ENCODE results near the gene UBE2E2.
A peak's percentile ranks its signal among the peaks of the same experiment; 100 is the strongest.

The UBE2E2 gene

GRCh38 chr3:23199649-23200048 is 3.5 kb upstream of the UBE2E2 start:
- TF ChIP-seq YY1 (IDR thresholded peaks at IDR 0.05; ENCODE audit: low read depth) (no peak), REST (IDR thresholded peaks at IDR 0.05; ENCODE audit: low read depth) (no peak), FOXM1 (IDR thresholded peaks at IDR 0.05; ENCODE audit: borderline replicate concordance, low read depth) (no peak), TCF12 (IDR thresholded peaks at IDR 0.05; ENCODE audit: low read depth) (no peak), ZBTB7A (IDR thresholded peaks at IDR 0.05; ENCODE audit: low read depth) (no peak), RAD21 (IDR thresholded peaks at IDR 0.05; ENCODE audit: low read depth) (no peak), EP300 (IDR thresholded peaks at IDR 0.05; ENCODE audit: borderline replicate concordance) (no peak), CEBPB (IDR thresholded peaks at IDR 0.05) (no peak), EGR1 (IDR thresholded peaks at IDR 0.05) (no peak), CREB1 (IDR thresholded peaks at IDR 0.05; ENCODE audit: low read depth) (no peak), NFIC (IDR thresholded peaks at IDR 0.05) (no peak), TAF1 (IDR thresholded peaks at IDR 0.05; ENCODE audit: low read depth) (no peak), TEAD4 (IDR thresholded peaks at IDR 0.05) (no peak)
- TF ChIP-seq, protein P1, sequence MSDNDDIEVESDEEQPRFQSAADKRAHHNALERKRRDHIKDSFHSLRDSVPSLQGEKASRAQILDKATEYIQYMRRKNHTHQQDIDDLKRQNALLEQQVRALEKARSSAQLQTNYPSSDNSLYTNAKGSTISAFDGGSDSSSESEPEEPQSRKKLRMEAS (IDR thresholded peaks at IDR 0.05) = no peak

- TF ChIP-seq ZBTB7A (IDR thresholded peaks at IDR 0.05; ENCODE audit: low read depth) (no peak), YY1 (IDR thresholded peaks at IDR 0.05; ENCODE audit: low read depth) (no peak), EP300 (IDR thresholded peaks at IDR 0.05; ENCODE audit: borderline replicate concordance) (no peak), USF1 (IDR thresholded peaks at IDR 0.05) (no peak), RAD21 (IDR thresholded peaks at IDR 0.05; ENCODE audit: low read depth) (no peak), CREB1 (IDR thresholded peaks at IDR 0.05; ENCODE audit: low read depth) (no peak), TAF1 (IDR thresholded peaks at IDR 0.05; ENCODE audit: low read depth) (no peak), NFIC (IDR thresholded peaks at IDR 0.05) (no peak), FOXM1 (IDR thresholded peaks at IDR 0.05; ENCODE audit: borderline replicate concordance, low read depth) (no peak), TEAD4 (IDR thresholded peaks at IDR 0.05) (no peak), EGR1 (IDR thresholded peaks at IDR 0.05) (no peak), REST (IDR thresholded peaks at IDR 0.05; ENCODE audit: low read depth) (no peak), TCF12 (IDR thresholded peaks at IDR 0.05; ENCODE audit: low read depth) (no peak), CEBPB (IDR thresholded peaks at IDR 0.05) (no peak)
- TF ChIP-seq, protein P1 (IDR thresholded peaks at IDR 0.05) = no peak
These were observed 1.8 kb upstream of the UBE2E2 start for GRCh38 chr3:23201154-23201838.

DNA sequence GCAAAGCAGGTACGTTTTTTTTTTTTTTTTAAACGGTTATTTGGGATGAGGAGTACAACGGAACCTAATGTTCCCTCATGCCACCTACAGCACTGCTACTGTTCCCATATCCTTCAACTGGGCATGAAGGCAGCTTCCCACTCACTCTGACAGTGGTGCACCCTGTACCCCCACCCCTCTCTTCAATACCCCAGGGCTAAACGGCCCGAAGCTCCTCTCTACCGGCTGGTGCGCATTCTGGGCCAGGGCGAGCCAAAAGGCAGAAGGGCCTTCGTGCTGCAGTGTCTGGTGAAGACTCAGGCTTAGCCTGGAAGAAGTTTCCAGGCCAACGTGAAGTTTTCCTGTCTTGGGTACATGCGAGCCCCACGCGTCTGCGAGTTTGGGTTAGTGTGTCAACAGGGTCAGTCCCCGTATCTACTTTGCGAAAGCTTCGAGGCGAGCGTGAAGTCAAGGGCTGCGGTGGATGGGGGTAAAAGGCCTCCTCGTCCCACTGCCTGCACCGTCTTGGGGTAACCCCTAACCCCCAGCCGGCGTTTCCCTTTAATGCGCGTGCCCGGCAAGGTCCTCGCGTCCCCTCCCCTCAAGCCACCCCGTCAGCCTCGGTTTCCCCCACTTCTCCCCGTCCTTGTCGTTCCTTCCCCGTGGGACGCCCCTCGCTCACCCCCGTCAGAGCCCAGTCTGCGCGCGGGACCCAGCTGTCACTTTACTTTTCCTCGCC is 765 bp upstream of the UBE2E2 start:
- TF ChIP-seq, protein P1 (IDR thresholded peaks at IDR 0.05) = peak; percentile 48; the same call in 1 of the 2 replicates
- TF ChIP-seq CREB1 (IDR thresholded peaks at IDR 0.05; ENCODE audit: low read depth) = no peak
- TF ChIP-seq ZBTB7A (IDR thresholded peaks at IDR 0.05; ENCODE audit: low read depth) = peak; percentile 55; the same call in 1 of the 2 replicates

DNA sequence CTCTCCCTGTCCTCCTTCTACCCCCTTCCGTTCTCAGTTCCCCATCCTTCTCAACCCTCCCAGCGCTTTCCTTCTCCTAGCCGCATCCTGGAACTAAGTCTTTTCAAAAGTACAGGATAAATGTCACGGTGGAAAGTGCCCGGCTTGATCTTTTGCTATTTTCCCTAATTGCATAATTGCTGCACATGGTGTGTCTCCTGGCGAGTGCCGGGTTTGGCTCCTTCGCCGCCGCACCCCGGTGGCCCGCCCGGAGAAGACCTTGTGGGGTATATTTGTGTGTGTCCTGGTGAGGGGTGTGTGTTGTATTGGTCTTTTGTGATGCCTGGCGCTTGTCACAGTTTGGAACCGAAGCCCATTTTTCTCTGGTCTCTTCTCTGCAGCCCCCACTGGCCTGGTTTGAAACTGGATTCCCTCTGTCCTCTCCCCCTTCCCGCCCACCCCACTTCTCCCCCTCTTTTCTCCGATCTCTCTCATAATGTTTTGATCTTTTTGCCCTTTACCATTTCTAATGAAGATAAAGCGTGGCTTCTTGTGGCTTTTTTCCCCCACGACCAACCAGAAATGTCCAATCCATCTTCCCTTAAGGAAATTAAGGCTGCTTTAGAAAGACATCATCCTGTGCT is 692 bp downstream of the UBE2E2 start:
- no peak for TF ChIP-seq RAD21 (IDR thresholded peaks at IDR 0.05; ENCODE audit: low read depth)
- TF ChIP-seq, protein P1 (IDR thresholded peaks at IDR 0.05) = no peak; the same call in none of the 2 replicates
- TF ChIP-seq NFIC (IDR thresholded peaks at IDR 0.05) = no peak
- no peak for TF ChIP-seq FOXM1 (IDR thresholded peaks at IDR 0.05; ENCODE audit: borderline replicate concordance, low read depth)
- no peak for TF ChIP-seq REST (IDR thresholded peaks at IDR 0.05; ENCODE audit: low read depth)
- TF ChIP-seq CREB1 (IDR thresholded peaks at IDR 0.05; ENCODE audit: low read depth) = no peak
- no peak for TF ChIP-seq EGR1 (IDR thresholded peaks at IDR 0.05)
- TF ChIP-seq CEBPB (IDR thresholded peaks at IDR 0.05) = no peak
- TF ChIP-seq TCF12 (IDR thresholded peaks at IDR 0.05; ENCODE audit: low read depth) = no peak
- TF ChIP-seq TAF1 (IDR thresholded peaks at IDR 0.05; ENCODE audit: low read depth) = no peak
- TF ChIP-seq YY1 (IDR thresholded peaks at IDR 0.05; ENCODE audit: low read depth) = no peak
- TF ChIP-seq USF1 (IDR thresholded peaks at IDR 0.05) = no peak
- TF ChIP-seq TEAD4 (IDR thresholded peaks at IDR 0.05) = no peak
- no peak for TF ChIP-seq EP300 (IDR thresholded peaks at IDR 0.05; ENCODE audit: borderline replicate concordance)
- TF ChIP-seq ZBTB7A (IDR thresholded peaks at IDR 0.05; ENCODE audit: low read depth) = no peak

Data from Ishikawa (cell line).